Type B pancreatic cell (in vitro differentiated cells): ENCODE measurements around the gene DCC. TPM values are rescaled to one million over a fixed set of nuclear protein-coding genes. Genes with fewer than 3 reads are reported as not detected.

Experiments used
- DNase-seq: peaks from one replicate; pipeline ENCODE4 v3.0.0; 2021; ENCODE audit warnings: mixed read lengths; ENCODE audit not compliant: unreplicated experiment; ENCODE audit errors: extremely low spot score
- H3K27ac Mint-ChIP-seq: 2 replicates; pipeline ENCODE4 v1.8.0; 2021; ENCODE audit warnings: mild to moderate bottlenecking, mixed read lengths
- H3K27me3 Mint-ChIP-seq: 2 replicates; pipeline ENCODE4 v1.8.0; 2021; ENCODE audit warnings: mixed read lengths
- H3K36me3 Mint-ChIP-seq: 2 replicates; pipeline ENCODE4 v1.8.0; 2021; ENCODE audit warnings: mixed read lengths
- H3K4me1 Mint-ChIP-seq: one replicate; pipeline ENCODE4 v1.8.0; 2021; ENCODE audit warnings: mixed read lengths; ENCODE audit not compliant: unreplicated experiment
- H3K4me3 Mint-ChIP-seq: 2 replicates; pipeline ENCODE4 v1.8.0; 2021; ENCODE audit warnings: mild to moderate bottlenecking, mixed read lengths
- H3K9me3 Mint-ChIP-seq: 2 replicates; pipeline ENCODE4 v1.8.0; 2021; ENCODE audit warnings: mixed read lengths
- total RNA-seq: library from RNA; stranded (reverse); gene quantifications from 2 replicates; pipeline ENCODE4 v1.2.1, GENCODE V29; 2021; ENCODE audit warnings: low replicate concordance
- TF ChIP-seq, protein P1 (sequence below): fragments of 200-600 bp; sonication (generic); conservative IDR thresholded peaks from 2 replicates; pipeline ENCODE4 v1.5.0; 2021; ENCODE audit warnings: antibody characterized with exemption, mild to moderate bottlenecking

DCC gene
- total RNA-seq, 1 donor from 2014 or later, result 11.6 TPM

DNA sequence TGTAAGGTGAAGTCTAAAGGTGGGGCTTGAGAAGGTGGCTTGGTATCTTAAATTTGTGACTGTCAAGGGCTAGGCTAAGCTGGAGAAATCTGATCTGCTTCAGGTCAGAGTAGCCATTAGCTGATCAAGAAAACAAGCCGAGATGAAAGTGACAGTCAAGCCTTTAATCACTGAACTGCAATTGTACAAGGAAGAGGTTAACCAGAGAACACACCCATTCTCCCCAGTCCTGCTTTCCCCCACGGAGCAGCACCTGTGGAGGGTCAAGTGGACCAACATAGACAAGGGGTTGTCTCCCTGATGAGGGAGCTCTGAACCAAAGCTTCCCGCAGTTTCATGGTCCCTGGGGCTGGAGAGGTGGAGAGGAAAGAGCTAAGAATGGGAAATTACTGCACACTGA lies 901.2 kb downstream of the DCC start:
- no peak overlapping the region for H3K4me3 Mint-ChIP-seq
- no peak overlapping the region for H3K27ac Mint-ChIP-seq
- TF ChIP-seq, protein P1, sequence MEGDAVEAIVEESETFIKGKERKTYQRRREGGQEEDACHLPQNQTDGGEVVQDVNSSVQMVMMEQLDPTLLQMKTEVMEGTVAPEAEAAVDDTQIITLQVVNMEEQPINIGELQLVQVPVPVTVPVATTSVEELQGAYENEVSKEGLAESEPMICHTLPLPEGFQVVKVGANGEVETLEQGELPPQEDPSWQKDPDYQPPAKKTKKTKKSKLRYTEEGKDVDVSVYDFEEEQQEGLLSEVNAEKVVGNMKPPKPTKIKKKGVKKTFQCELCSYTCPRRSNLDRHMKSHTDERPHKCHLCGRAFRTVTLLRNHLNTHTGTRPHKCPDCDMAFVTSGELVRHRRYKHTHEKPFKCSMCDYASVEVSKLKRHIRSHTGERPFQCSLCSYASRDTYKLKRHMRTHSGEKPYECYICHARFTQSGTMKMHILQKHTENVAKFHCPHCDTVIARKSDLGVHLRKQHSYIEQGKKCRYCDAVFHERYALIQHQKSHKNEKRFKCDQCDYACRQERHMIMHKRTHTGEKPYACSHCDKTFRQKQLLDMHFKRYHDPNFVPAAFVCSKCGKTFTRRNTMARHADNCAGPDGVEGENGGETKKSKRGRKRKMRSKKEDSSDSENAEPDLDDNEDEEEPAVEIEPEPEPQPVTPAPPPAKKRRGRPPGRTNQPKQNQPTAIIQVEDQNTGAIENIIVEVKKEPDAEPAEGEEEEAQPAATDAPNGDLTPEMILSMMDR, result no peak
- DNase-seq, result no peak
- H3K9me3 Mint-ChIP-seq, result no peaks in the 10 kb centered on the region
- H3K36me3 Mint-ChIP-seq, result no peaks in the 10 kb centered on the region
- H3K4me1 Mint-ChIP-seq, result no peaks in the 10 kb centered on the region
- H3K27me3 Mint-ChIP-seq, result peaks cover 3% of the 10 kb centered on the region

GRCh38 chr18:53253789-53254188 lies 913.8 kb downstream of the DCC start:
- Mint-ChIP-seq H3K4me3 (no peak overlapping the region), H3K4me1 (no peaks in the 10 kb centered on the region), H3K36me3 (no peaks in the 10 kb centered on the region), H3K9me3 (no peaks in the 10 kb centered on the region), H3K27ac (no peak overlapping the region), H3K27me3 (no peaks in the 10 kb centered on the region)
- DNase-seq, result no peak
- TF ChIP-seq, protein P1, result no peak

- Mint-ChIP-seq H3K4me1 (no peaks in the 10 kb centered on the region), H3K27me3 (no peaks in the 10 kb centered on the region), H3K36me3 (no peaks in the 10 kb centered on the region), H3K4me3 (no peak overlapping the region), H3K27ac (no peak overlapping the region), H3K9me3 (no peaks in the 10 kb centered on the region)
- no peak for DNase-seq
- TF ChIP-seq, protein P1, result no peak
Observed at GRCh38 chr18:53254265-53254664, 914.3 kb downstream of the DCC start.

- no peak for DNase-seq
Observed at GRCh38 chr18:53261241-53261640, 921.2 kb downstream of the DCC start.

DNA sequence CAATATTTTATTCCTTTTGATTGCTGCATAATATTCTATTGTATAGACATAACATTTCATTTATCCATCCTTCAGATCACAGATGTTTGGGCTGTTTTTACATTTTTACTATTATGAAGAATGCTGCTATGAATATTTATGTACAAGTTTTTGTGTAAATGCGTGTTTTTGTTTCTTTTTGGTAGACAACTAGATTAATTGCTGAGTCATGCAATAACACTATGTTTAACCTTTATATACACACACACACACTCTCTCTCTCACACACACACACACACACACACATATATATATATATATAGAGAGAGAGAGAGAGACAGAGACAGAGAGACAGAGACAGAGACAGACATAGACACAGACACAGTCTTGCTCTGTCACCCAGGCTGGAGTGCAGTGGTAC lies 926.9 kb downstream of the DCC start:
- Mint-ChIP-seq H3K4me1 (no peaks in the 10 kb centered on the region), H3K9me3 (no peaks in the 10 kb centered on the region), H3K36me3 (no peaks in the 10 kb centered on the region), H3K27me3 (no peaks in the 10 kb centered on the region), H3K4me3 (no peak overlapping the region), H3K27ac (no peak overlapping the region)
- TF ChIP-seq, protein P1, result no peak
- no peak for DNase-seq

More at GRCh38 chr18:53261241-53261640, 921.2 kb downstream of the DCC start:
- TF ChIP-seq, protein P1, result no peak
- H3K27ac Mint-ChIP-seq, result no peak overlapping the region
- no peaks in the 10 kb centered on the region for H3K9me3 Mint-ChIP-seq
- H3K4me3 Mint-ChIP-seq, result no peak overlapping the region
- H3K4me1 Mint-ChIP-seq, result no peaks in the 10 kb centered on the region
- H3K36me3 Mint-ChIP-seq, result no peaks in the 10 kb centered on the region
- H3K27me3 Mint-ChIP-seq, result no peaks in the 10 kb centered on the region

DNA sequence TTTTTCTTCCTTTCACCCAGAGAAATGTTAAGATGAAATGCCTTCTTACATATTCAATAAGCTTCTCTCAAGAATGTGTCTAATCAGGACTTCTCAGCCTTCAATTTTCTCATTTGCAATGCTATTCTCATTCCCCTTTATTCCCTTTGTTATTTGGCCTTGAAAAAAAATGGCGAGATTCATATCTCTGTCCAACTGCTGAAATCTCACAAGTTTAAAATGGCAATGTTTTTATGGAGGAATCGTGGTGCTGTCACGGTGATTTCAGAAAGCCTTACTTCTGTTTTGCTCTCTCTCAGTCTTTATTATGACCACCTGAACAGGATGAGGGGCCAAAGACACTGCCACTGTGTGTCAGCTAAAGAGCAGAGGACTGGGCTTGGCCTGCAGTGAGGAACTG lies 928.5 kb downstream of the DCC start:
- no peak for DNase-seq
- TF ChIP-seq, protein P1, result no peak
- Mint-ChIP-seq H3K4me1 (no peaks in the 10 kb centered on the region), H3K4me3 (no peak overlapping the region), H3K36me3 (no peaks in the 10 kb centered on the region), H3K9me3 (no peaks in the 10 kb centered on the region), H3K27ac (no peak overlapping the region), H3K27me3 (no peaks in the 10 kb centered on the region)
